Urinary bladder (tissue), 4 donors: ENCODE data around the gene DEPP1. TPM values are rescaled to one million over a fixed set of nuclear protein-coding genes. Genes with fewer than 3 reads are reported as not detected.

ENCODE experiments used
- DNase-seq: peaks from one replicate; pipeline ENCODE4 v3.0.0-alpha.2; 2015; ENCODE audit errors: extremely low spot score
- H3K27ac ChIP-seq: one replicate; pipeline ENCODE4 v1.5.1; 2013; ENCODE audit warnings: low read depth, mild to moderate bottlenecking, moderate library complexity
- H3K36me3 ChIP-seq: one replicate; pipeline ENCODE4 v1.6.1; 2013; ENCODE audit warnings: mild to moderate bottlenecking, moderate library complexity; ENCODE audit not compliant: insufficient read depth
- H3K4me1 ChIP-seq: one replicate; pipeline ENCODE4 v1.6.1; 2013; ENCODE audit warnings: mild to moderate bottlenecking, moderate library complexity; ENCODE audit not compliant: insufficient read depth
- H3K4me3 ChIP-seq: one replicate; pipeline ENCODE4 v1.5.1; 2013; ENCODE audit warnings: low read depth, low read length
- WGBS: extraction: QIAGEN DNeasy Blood & Tissue Kit; methylation state at CpG from one replicate; pipeline ENCODE4 v1.1.7; 2013; 5-methylcytosine and 5-hydroxymethylcytosine counted together
- polyA plus RNA-seq: library from polyadenylated mRNA; stranded (reverse); fragments of 200-250 nt; gene quantifications from one replicate; pipeline ENCODE4 v1.2.3, GENCODE V29; 2013
- total RNA-seq: library from RNA; depleted of rRNA; stranded (reverse); fragments of >200 nt; gene quantifications from one replicate; pipeline ENCODE4 v1.2.3, GENCODE V29; 2014
- donor health status: healthy with polysubstance abuse.
- donor health status: healthy.

DEPP1 gene
- total and polyA plus RNA-seq, 2 donors: 15.5 to 51.6 TPM

- peaks cover 3% of the 10 kb centered on the region for H3K4me1 ChIP-seq
- no peak overlapping the region for H3K4me3 ChIP-seq
- DNase-seq: no peak
- H3K36me3 ChIP-seq: no peaks in the 10 kb centered on the region
- no peak overlapping the region for H3K27ac ChIP-seq
- 88% methylated on average over 11 of the region's 11 CpGs for WGBS
These were observed 16.5 kb downstream of the DEPP1 start for GRCh38 chr10:44961931-44962750.

DNA sequence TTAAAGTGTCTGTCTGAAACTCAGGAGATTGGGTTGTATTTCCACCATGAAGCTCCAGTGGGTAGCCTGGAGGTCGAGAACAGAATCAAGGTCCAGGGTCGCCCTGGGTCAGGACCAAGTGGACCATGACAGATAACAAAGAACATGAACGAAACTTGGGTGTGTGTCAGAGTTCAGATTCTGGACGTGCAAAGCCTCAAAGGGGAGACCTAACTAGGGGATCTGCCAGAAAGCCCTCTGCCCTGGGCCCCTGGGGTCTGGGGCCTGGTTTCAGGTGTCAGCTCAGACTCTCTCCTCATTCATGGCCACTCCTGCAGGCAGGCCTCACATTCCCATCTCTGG, 17.4 kb downstream of the DEPP1 start:
- no peak for DNase-seq
- no peak overlapping the region for H3K27ac ChIP-seq
- H3K4me3 ChIP-seq: no peak overlapping the region
- no peaks in the 10 kb centered on the region for H3K36me3 ChIP-seq
- peaks cover 3% of the 10 kb centered on the region for H3K4me1 ChIP-seq
- 66% methylated on average over 4 of the region's 4 CpGs for WGBS

DNA sequence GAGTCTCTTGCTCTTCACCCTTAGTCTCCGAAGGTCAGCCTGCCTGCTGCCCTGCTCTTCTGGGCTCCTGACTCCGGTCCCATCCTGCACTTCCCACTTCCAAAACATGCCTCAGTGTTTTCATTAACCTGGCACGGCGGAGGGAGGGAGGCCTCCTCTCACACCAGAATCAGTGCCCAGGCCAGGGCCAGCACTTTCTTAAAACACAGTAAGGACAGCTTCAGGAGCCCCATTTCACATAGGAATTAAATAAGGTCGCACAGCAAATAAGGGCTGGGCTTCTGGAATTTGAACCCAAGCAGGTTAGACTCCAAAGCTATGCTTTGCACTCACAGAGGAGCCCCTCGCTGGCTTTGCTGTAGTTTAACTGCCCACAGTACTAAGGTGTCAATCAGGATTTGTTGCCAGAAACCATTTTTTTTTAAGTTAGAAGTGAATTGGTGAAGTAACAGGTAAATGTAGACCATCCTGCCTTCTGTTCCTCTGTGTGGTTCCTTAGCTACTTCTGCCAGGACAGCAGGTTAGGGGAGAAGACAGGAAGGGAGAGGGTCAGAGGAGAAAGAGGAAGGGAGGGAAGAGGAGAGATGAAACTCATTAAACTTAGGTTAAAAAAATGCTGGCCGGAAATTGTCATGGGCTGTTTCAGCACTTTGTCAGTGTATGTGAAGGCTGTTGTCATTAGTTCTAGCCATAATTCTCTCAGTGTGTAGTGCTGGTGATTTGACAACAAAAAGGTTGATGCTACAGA, 18.0 kb downstream of the DEPP1 start:
- DNase-seq: no peak
- Histone ChIP-seq H3K36me3 (no peaks in the 10 kb centered on the region), H3K4me1 (peaks cover 3% of the 10 kb centered on the region), H3K4me3 (peak overlapping the region; percentile 69), H3K27ac (no peak overlapping the region)
- WGBS: 82% methylated on average over 7 of the region's 7 CpGs

GRCh38 chr10:44960088-44960460, 18.5 kb downstream of the DEPP1 start:
- 53% methylated on average over 8 of the region's 8 CpGs for WGBS

GRCh38 chr10:44959247-44960087, 19.1 kb downstream of the DEPP1 start, which contains the start of gene RASSF4:
RASSF4 (plus strand) TSS chr10:44959802; CDS start chr10:44970203, 10,401 bp downstream.
- Histone ChIP-seq H3K4me1 (peaks cover 3% of the 10 kb centered on the region), H3K36me3 (no peaks in the 10 kb centered on the region), H3K27ac (peak within 1 kb of the TSS; percentile 87), H3K4me3 (peak within 1 kb of the TSS; percentile 69)
- WGBS: under 1% methylated on average over 74 of the region's 74 CpGs
- DNase-seq: no peak

More at GRCh38 chr10:44960088-44960460, 18.5 kb downstream of the DEPP1 start:
- no peak for DNase-seq
- no peaks in the 10 kb centered on the region for H3K36me3 ChIP-seq
- no peak overlapping the region for H3K27ac ChIP-seq
- H3K4me3 ChIP-seq: peak overlapping the region; percentile 69
- peaks cover 3% of the 10 kb centered on the region for H3K4me1 ChIP-seq

DNA sequence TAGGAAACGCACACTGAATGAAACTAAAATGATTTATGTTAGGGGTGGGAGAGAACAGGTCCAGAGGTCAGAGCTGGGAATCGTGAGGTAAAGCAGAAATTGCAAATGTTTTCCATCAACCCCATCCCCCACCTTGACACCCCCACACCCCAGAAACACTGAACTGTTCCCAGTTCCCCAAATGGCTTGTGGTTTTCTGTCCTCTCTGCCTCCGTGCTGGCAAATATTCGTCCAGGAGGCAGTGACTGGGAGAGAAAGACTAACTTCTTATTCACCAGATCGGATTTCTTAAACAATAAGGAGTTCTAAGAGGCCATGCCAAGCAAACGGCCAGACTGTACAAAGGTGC, 19.7 kb downstream of the DEPP1 start:
- 7% methylated on average over 6 of the region's 6 CpGs for WGBS
- Histone ChIP-seq H3K27ac (peak overlapping the region; percentile 87), H3K36me3 (no peaks in the 10 kb centered on the region), H3K4me1 (peaks cover 3% of the 10 kb centered on the region), H3K4me3 (peak overlapping the region; percentile 69)
- DNase-seq: no peak

DNA sequence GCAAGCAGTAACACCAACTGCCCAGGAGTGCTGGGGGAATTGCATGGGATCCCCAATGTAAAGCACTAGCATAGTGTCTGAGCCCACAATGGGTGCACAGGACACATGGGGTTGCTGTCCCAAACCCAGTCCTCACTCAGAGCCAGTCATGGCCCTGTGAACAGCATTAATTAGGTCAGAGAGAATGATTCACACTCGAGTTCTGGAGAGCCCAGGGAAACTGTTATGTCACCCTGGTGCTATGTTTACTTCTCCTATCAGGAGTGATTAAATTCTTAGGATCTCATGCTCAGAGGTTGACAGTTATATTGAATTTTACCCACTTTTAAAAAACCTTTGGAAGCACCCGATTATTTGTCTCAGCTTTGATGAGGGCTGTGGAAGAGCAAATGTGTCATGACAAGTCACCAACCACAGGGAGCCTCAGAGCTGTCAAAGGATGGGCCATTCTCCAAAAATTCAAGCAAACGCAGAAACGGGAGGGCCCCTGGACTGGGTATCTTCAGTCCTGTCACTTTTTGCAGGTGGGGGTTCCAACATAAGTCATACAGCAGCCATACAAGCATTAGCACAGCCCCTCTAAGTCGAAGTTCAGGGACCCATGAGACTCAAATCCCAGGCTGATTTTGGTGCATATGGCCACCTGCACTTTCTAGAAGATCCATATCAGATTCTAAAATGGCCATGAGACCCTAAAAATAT, 20.3 kb downstream of the DEPP1 start:
- Histone ChIP-seq H3K4me3 (peak overlapping the region; percentile 69), H3K36me3 (no peaks in the 10 kb centered on the region), H3K27ac (no peak overlapping the region), H3K4me1 (peaks cover 3% of the 10 kb centered on the region)
- 28% methylated on average over 5 of the region's 5 CpGs for WGBS
- no peak for DNase-seq

GRCh38 chr10:44956717-44957706, 21.6 kb downstream of the DEPP1 start:
- Histone ChIP-seq H3K27ac (no peak overlapping the region), H3K36me3 (no peaks in the 10 kb centered on the region), H3K4me1 (peaks cover 3% of the 10 kb centered on the region), H3K4me3 (no peak overlapping the region)
- WGBS: 97% methylated on average over 4 of the region's 4 CpGs
- no peak for DNase-seq

DNA sequence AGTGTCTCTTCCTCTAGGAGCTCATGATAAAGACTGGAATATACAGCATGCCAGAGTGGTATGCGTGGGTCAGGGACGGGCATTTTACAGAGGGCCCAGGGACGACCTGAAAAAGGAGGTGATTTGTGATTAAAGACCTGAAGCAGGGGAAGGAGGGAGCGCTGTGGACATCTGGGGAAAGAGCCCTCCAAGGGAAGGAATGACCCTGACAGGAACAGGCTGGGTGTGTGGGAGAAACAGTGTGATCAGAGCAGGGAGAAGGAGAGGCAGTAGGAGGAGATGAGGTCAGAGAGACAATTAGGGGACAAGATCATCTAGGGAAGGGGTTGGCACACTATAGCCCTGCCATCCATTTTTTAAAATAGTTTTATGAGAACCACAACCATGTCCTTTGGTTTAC, 22.4 kb downstream of the DEPP1 start:
- Histone ChIP-seq H3K4me3 (no peak overlapping the region), H3K4me1 (peaks cover 3% of the 10 kb centered on the region), H3K36me3 (no peaks in the 10 kb centered on the region), H3K27ac (no peak overlapping the region)
- no peak for DNase-seq
- 94% methylated on average over 4 of the region's 4 CpGs for whole genome bisulfite sequencing

GRCh38 chr10:44955413-44956070, 23.1 kb downstream of the DEPP1 start:
- Histone ChIP-seq H3K27ac (no peak overlapping the region), H3K4me3 (no peak overlapping the region), H3K36me3 (no peaks in the 10 kb centered on the region), H3K4me1 (peaks cover 3% of the 10 kb centered on the region)
- 80% methylated on average over 8 of the region's 8 CpGs for WGBS
- no peak for DNase-seq

GRCh38 chr10:44954962-44955361, 23.6 kb downstream of the DEPP1 start:
- H3K36me3 ChIP-seq: no peaks in the 10 kb centered on the region
- no peak overlapping the region for H3K4me3 ChIP-seq
- H3K4me1 ChIP-seq: peaks cover 3% of the 10 kb centered on the region
- no peak overlapping the region for H3K27ac ChIP-seq
- DNase-seq: no peak

DNA sequence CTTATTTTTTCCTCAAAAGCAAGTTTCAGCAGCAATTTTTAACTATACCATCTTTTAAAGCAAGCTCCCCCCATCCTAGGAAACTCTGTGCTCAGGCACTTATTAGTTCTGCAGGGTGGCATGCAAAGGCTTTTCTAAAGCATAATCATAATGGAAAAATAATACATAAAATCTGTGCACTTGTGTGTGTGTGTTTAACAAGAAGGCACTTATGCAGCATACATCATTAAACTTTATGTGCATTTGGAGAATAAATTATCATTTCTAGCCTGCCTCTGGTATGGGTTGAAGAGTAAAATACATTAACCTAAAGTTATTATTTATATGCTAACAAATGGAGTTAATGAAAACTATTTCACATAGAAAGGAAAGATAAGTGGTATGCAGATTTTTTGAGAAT, 24.6 kb downstream of the DEPP1 start:
- Histone ChIP-seq H3K36me3 (no peaks in the 10 kb centered on the region), H3K27ac (no peak overlapping the region), H3K4me1 (peaks cover 1% of the 10 kb centered on the region), H3K4me3 (no peak overlapping the region)
- no peak for DNase-seq
